Tibial nerve (tissue), 4 donors: ENCODE measurements around the gene CD164L2. TPM values are rescaled to one million over a fixed set of nuclear protein-coding genes. Genes with fewer than 3 reads are reported as not detected.

Experiments
- DNase-seq, 2 donors: peaks; one replicate each; pipeline ENCODE4 v3.0.0-alpha.2; 2019; ENCODE audit warnings: low spot score in 2 of 2
- H3K27ac ChIP-seq, 4 donors: fragments of 200-600 bp; sonication (generic) in 3 of 4; one replicate each; pipeline ENCODE4 v1.5.1; 2017 to 2019; ENCODE audit warnings: mild to moderate bottlenecking in 1 of 4
- H3K27me3 ChIP-seq, 2 donors: fragments of 200-600 bp; sonication (generic) in 1 of 2; one replicate each; pipeline versions ENCODE4 v1.5.1 to v1.6.0; 2017 to 2019
- H3K36me3 ChIP-seq, 3 donors: fragments of 200-600 bp; sonication (generic); one replicate each; pipeline ENCODE4 v1.5.1; 2018 to 2019
- H3K4me1 ChIP-seq, 4 donors: fragments of 200-600 bp; sonication (generic) in 3 of 4; one replicate each; pipeline ENCODE4 v1.5.1; 2017 to 2019
- H3K4me3 ChIP-seq, 4 donors: fragments of 200-600 bp; sonication (generic) in 3 of 4; one replicate each; pipeline ENCODE4 v1.5.1; 2017 to 2019; ENCODE audit warnings: mild to moderate bottlenecking in 1 of 4, moderate library complexity in 1 of 4
- H3K9me3 ChIP-seq, 4 donors: fragments of 200-600 bp; sonication (generic) in 3 of 4; one replicate each; pipeline ENCODE4 v1.5.1; 2017 to 2019
- EP300 ChIP-seq, 2 donors: sonication (generic); formaldehyde crosslinking; IDR thresholded peaks; one replicate each; pipeline ENCODE4 v1.6.1; 2017; ENCODE audit warnings: antibody characterized with exemption in 2 of 2, mild to moderate bottlenecking in 1 of 2
- POLR2A ChIP-seq, 2 donors: fragments of 450-650 bp; IDR thresholded peaks; one replicate each; pipeline ENCODE4 v1.6.1; 2017; ENCODE audit warnings: antibody characterized with exemption in 2 of 2, mild to moderate bottlenecking in 2 of 2, moderate library complexity in 2 of 2
- WGBS, 2 donors: methylation state at CpG; one replicate each; pipeline ENCODE4 v1.1.5; 2018; 5-methylcytosine and 5-hydroxymethylcytosine counted together
- total RNA-seq, 4 donors: library from RNA; depleted of rRNA; stranded (reverse); fragments of >200 nt; gene quantifications; one replicate each; pipeline ENCODE4 v1.1.0, GENCODE V29; 2016
- TF ChIP-seq, protein P1 (sequence below), 5 experiments: fragments of 200-600 bp in 3 of 5; fragments of 450-650 bp in 2 of 5; sonication (generic) in 3 of 5; IDR thresholded peaks; one replicate each; pipeline ENCODE4 v1.5.1; 2016 to 2019; ENCODE audit warnings: antibody characterized with exemption in 5 of 5, mild to moderate bottlenecking in 3 of 5, moderate library complexity in 2 of 5

Gene CD164L2
- total RNA-seq, 4 donors from 2014 or later, result not detected

DNA sequence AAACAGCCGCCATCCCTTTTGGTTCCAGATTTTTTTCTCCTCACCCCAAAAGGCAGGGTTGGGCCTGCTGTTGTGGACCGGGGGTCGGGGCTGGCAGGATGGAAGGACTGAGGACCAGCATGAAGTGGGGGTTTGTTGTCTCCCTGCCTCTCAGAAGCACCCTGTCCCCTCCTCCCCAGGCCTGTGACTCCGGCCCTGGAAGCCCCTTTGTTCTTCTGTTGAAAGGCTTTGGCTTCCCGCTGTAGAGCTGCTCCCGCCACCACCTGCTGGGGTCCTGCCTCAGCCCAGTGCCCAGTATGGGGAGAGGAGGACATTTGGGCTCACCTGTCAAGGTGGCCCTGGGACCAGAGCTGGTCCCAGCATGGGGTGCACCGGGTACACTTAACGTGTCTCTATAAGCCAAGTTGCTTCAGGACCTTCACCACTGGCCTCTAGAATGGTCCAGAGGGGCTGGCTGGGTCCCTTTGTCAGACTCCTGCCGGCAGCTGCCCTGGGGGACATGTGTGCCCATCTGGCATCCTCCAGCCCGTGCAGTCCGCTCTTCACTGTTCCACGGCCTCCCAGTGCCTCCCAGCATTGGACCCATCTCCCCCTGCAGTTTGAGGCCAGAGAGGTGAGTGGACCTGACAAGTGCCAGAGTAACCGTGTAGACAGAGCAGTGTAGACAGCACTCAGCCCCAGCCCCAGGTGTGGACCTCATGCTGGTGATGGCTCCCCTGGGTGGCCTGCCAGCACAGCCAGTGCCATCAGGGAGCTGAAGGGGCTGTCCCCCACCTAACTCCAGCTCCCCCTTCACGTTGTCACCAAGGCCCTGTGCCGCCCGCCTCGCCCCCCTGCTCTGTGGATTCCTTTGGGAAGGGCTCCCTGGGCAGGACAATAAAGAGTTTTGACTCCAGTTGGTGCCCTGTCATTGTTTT is 47.4 kb downstream of the CD164L2 start:
- Histone ChIP-seq H3K4me1 (no peaks in the 10 kb centered on the region), H3K4me3 (no peak overlapping the region), H3K36me3 (peaks cover 5 to 85% (median 18%) of the 10 kb centered on the region in 3 donors), H3K27ac (no peak overlapping the region), H3K9me3 (no peaks in the 10 kb centered on the region), H3K27me3 (no peaks in the 10 kb centered on the region)
- TF ChIP-seq EP300 (IDR thresholded peaks at IDR 0.05), result no peak
- no peak for TF ChIP-seq POLR2A (IDR thresholded peaks at IDR 0.05)
- TF ChIP-seq, protein P1, sequence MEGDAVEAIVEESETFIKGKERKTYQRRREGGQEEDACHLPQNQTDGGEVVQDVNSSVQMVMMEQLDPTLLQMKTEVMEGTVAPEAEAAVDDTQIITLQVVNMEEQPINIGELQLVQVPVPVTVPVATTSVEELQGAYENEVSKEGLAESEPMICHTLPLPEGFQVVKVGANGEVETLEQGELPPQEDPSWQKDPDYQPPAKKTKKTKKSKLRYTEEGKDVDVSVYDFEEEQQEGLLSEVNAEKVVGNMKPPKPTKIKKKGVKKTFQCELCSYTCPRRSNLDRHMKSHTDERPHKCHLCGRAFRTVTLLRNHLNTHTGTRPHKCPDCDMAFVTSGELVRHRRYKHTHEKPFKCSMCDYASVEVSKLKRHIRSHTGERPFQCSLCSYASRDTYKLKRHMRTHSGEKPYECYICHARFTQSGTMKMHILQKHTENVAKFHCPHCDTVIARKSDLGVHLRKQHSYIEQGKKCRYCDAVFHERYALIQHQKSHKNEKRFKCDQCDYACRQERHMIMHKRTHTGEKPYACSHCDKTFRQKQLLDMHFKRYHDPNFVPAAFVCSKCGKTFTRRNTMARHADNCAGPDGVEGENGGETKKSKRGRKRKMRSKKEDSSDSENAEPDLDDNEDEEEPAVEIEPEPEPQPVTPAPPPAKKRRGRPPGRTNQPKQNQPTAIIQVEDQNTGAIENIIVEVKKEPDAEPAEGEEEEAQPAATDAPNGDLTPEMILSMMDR (IDR thresholded peaks at IDR 0.05), result no peak
- 86 to 89% methylated on average over 14 to 16 of the region's 17 CpGs for WGBS, 2 donors
- no peak for DNase-seq

DNA sequence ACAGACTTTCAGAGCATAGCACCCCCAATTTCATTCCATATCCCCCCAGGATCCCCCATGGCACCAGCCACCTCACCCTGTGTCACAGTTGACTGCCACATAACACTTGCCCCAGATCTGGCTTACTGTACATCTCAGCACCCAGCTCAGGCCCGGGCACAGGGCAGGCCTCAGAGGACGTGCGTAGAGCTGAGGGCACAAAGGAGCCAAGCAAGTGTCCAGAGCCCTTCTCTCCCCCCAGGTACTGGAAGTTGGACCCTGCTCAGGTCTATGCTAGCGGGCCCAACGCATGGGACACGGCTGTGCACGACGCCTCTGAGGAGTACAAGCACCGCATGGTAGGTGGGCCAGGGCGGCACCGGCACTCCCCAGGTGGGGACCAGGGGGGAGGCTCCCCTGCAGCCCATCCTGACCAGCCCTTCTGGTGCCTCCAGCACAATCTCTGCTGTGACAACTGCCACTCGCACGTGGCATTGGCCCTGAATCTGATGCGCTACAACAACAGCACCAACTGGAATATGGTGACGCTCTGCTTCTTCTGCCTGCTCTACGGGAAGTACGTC is 49.3 kb downstream of the CD164L2 start:
- no peak overlapping the region for H3K4me3 ChIP-seq
- WGBS, 2 donors, result 83 to 85% methylated on average over 15 to 16 of the region's 17 CpGs
- TF ChIP-seq POLR2A (IDR thresholded peaks at IDR 0.05) (no peak), EP300 (IDR thresholded peaks at IDR 0.05) (no peak)
- TF ChIP-seq, protein P1 (IDR thresholded peaks at IDR 0.05), result no peak
- H3K36me3 ChIP-seq, result peaks cover 5 to 91% (median 18%) of the 10 kb centered on the region in 3 donors
- H3K4me1 ChIP-seq, result peaks cover 0 to 4% (median 0%) of the 10 kb centered on the region in 4 donors
- H3K9me3 ChIP-seq, result no peaks in the 10 kb centered on the region
- no peak overlapping the region for H3K27ac ChIP-seq
- no peak for DNase-seq
- no peaks in the 10 kb centered on the region for H3K27me3 ChIP-seq

DNA sequence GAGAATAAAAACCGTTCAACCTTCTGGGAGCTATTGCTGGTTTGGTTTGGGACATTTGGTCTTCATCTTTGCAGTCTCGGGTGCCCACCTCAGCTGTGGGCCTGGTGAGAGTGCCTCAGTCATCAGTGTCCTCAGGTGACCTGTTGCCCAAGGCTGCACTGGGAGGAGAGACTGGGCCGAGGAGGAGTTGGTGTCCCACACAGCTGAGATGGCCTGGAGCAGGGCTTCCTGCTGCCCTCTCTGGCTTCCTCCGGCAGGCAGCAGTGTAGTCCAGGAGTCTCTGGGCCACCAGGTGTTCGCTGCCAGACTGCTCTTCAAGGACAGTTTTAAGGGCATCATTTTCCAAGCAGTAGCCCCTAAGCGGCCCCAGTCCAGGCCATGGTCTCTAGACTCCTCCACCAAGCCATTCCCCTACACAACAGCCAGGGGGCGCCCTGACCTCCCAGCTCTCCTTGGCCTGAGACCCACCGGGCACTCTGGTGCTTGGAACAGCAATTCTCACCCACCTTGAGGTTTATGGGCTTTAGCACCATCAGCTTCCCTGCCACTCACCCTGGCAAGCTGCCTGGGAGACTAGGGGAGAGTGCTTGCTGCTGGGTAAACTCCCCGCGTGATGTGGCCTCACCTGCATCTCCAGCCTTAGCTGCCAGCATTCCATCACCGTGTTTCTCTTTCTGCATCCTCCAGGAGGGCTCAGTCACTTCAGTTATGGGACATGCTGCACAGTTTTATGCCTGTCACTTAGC is 50.4 kb downstream of the CD164L2 start:
- no peak for DNase-seq

DNA sequence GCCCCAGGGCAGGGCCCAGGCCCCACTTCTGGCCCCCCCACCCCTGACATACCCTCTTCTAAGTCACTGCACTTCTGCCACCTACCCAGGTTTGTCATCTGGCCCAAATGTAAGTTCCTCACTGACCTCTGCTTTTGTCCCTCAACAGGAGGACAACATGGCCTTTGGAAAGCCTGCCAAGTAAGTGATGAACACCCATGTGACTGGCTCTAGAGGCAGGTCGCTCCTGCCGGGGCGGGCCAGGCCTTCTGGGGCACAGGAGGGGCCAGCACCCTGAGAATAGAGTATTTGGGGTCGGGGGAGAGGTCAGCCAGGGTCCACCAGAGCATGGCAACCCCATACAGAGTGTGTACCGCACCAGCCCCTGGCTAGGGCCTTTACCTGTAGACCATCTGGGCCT is 51.2 kb downstream of the CD164L2 start:
- Histone ChIP-seq H3K36me3 (peaks cover 5 to 80% (median 18%) of the 10 kb centered on the region in 3 donors), H3K4me1 (peaks cover 0 to 23% (median 5%) of the 10 kb centered on the region in 4 donors), H3K4me3 (no peak overlapping the region), H3K27me3 (no peaks in the 10 kb centered on the region), H3K9me3 (no peaks in the 10 kb centered on the region), H3K27ac (no peak overlapping the region)
- WGBS, 2 donors, result 86 to 94% methylated on average over 5 of the region's 5 CpGs
- TF ChIP-seq POLR2A (IDR thresholded peaks at IDR 0.05) (no peak), EP300 (IDR thresholded peaks at IDR 0.05) (no peak)
- TF ChIP-seq, protein P1 (IDR thresholded peaks at IDR 0.05), result no peak
- no peak for DNase-seq

More for the DNA sequence above, 50.4 kb downstream of the CD164L2 start:
- WGBS, 2 donors, result 52 to 63% methylated on average over 10 to 11 of the region's 11 CpGs
- Histone ChIP-seq H3K4me3 (no peak overlapping the region), H3K27me3 (no peaks in the 10 kb centered on the region), H3K36me3 (peaks cover 5 to 84% (median 18%) of the 10 kb centered on the region in 3 donors), H3K4me1 (peaks cover 0 to 15% (median 0%) of the 10 kb centered on the region in 4 donors), H3K27ac (no peak overlapping the region), H3K9me3 (no peaks in the 10 kb centered on the region)
- TF ChIP-seq, protein P1 (IDR thresholded peaks at IDR 0.05), result peak; percentile 69 to 82 (median 76)
- no peak for TF ChIP-seq EP300 (IDR thresholded peaks at IDR 0.05)
- no peak for TF ChIP-seq POLR2A (IDR thresholded peaks at IDR 0.05)
